ENCODE results near the gene SUSD3. TPM values are rescaled to one million over a fixed set of nuclear protein-coding genes. Genes with fewer than 3 reads are reported as not detected.

SUSD3 gene
- total and polyA plus RNA-seq, 10 of the 15 experiments (the other 5 are each of a cell fraction or from before 2014, with no cell fraction given): 2.5 to 92.0 (median 31.1) TPM

GRCh38 chr9:93017621-93018020 lies 40.9 kb upstream of the SUSD3 start:
- no peak overlapping the region for H3K9ac ChIP-seq (ENCODE audit: control insufficient read depth, insufficient read depth, low read length)
- WGBS (ENCODE audit: insufficient coverage, insufficient replicate concordance, low lambda C conversion rate, missing lambda C conversion rate): 98% methylated on average over 9 of the region's 9 CpGs
- DNase-seq (ENCODE audit: low read depth, low spot score): no peak
- TF ChIP-seq MTA3 (IDR thresholded peaks at IDR 0.05; ENCODE audit: borderline replicate concordance, low read length) (no peak), FOS (IDR thresholded peaks at IDR 0.05; ENCODE audit: borderline replicate concordance, extremely low read depth, insufficient read length) (no peak), SREBF2 (IDR thresholded peaks at IDR 0.05; ENCODE audit: low read length) (no peak)
- TF ChIP-seq, protein P1, sequence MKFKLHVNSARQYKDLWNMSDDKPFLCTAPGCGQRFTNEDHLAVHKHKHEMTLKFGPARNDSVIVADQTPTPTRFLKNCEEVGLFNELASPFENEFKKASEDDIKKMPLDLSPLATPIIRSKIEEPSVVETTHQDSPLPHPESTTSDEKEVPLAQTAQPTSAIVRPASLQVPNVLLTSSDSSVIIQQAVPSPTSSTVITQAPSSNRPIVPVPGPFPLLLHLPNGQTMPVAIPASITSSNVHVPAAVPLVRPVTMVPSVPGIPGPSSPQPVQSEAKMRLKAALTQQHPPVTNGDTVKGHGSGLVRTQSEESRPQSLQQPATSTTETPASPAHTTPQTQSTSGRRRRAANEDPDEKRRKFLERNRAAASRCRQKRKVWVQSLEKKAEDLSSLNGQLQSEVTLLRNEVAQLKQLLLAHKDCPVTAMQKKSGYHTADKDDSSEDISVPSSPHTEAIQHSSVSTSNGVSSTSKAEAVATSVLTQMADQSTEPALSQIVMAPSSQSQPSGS (IDR thresholded peaks at IDR 0.05; ENCODE audit: low read length): no peak
- no peak overlapping the region for H3K4me2 ChIP-seq (ENCODE audit: control insufficient read depth, insufficient read depth)
- peaks cover 10 to 28% of the 10 kb centered on the region in 2 experiments; a peak in 3 of 4 replicates for H3K36me3 ChIP-seq (ENCODE audit: control insufficient read depth in 2 of 2, insufficient read depth in 2 of 2, low read length in 1 of 2)
- H3K4me1 ChIP-seq (ENCODE audit: control insufficient read depth, insufficient read depth, low read length): no peaks in the 10 kb centered on the region
- H4K20me1 ChIP-seq (ENCODE audit: control insufficient read depth, insufficient read depth): no peaks in the 10 kb centered on the region
- FAIRE-seq: no peak
- RAD21 ChIA-PET (ENCODE audit: unreplicated experiment): no interaction called here
- POLR2A ChIA-PET: no interaction called here
- no peaks in the 10 kb centered on the region for H3K27me3 ChIP-seq (replicated peaks in 1 of 2; ENCODE audit: control insufficient read depth in 2 of 2, insufficient read depth in 2 of 2, low read length in 1 of 2)
- intact Hi-C loops (cut with micrococcal nuclease; ENCODE audit: unreplicated experiment) (no loop called here), in situ Hi-C loops (cut with MboI) (no loop called here)
- no peak overlapping the region for H3K4me3 ChIP-seq
- CTCF ChIA-PET: interaction anchor here (1.3 kb wide), 1 partner anchor 14 kb away, joined by 6 read pairs; no protein-coding TSS in a partner anchor
- H2AFZ ChIP-seq (ENCODE audit: control insufficient read depth, low read depth, low read length): no peak overlapping the region
- no TSS peak for BruUV-seq (replicated peaks)
- SMC1A ChIA-PET (ENCODE audit: uncharacterized antibody, unreplicated experiment): interaction anchor here (1.2 kb wide), 1 partner anchor 14 kb away, joined by 3 read pairs; no protein-coding TSS in a partner anchor
- ATAC-seq: no peak
- no peak overlapping the region for H3K27ac ChIP-seq (ENCODE audit: control insufficient read depth, insufficient read depth)
- H3K79me2 ChIP-seq (ENCODE audit: control insufficient read depth, insufficient read depth, low read length): no peaks in the 10 kb centered on the region
- no peaks in the 10 kb centered on the region for H3K9me3 ChIP-seq (replicated peaks; ENCODE audit: control insufficient read depth, insufficient read depth, low read length)

- Histone ChIP-seq H3K9ac (ENCODE audit: control insufficient read depth, insufficient read depth, low read length) (no peak overlapping the region), H3K4me3 (no peak overlapping the region), H3K27me3 (replicated peaks in 1 of 2; ENCODE audit: control insufficient read depth in 2 of 2, insufficient read depth in 2 of 2, low read length in 1 of 2) (no peaks in the 10 kb centered on the region), H3K4me1 (ENCODE audit: control insufficient read depth, insufficient read depth, low read length) (no peaks in the 10 kb centered on the region), H4K20me1 (ENCODE audit: control insufficient read depth, insufficient read depth) (no peaks in the 10 kb centered on the region), H3K27ac (ENCODE audit: control insufficient read depth, insufficient read depth) (no peak overlapping the region), H3K9me3 (replicated peaks; ENCODE audit: control insufficient read depth, insufficient read depth, low read length) (no peaks in the 10 kb centered on the region), H3K4me2 (ENCODE audit: control insufficient read depth, insufficient read depth) (no peak overlapping the region), H3K79me2 (ENCODE audit: control insufficient read depth, insufficient read depth, low read length) (no peaks in the 10 kb centered on the region), H2AFZ (ENCODE audit: control insufficient read depth, low read depth, low read length) (no peak overlapping the region), H3K36me3 (ENCODE audit: control insufficient read depth in 2 of 2, insufficient read depth in 2 of 2, low read length in 1 of 2) (peaks cover 6 to 25% of the 10 kb centered on the region in 2 experiments; a peak in 3 of 4 replicates)
- intact Hi-C loops (cut with micrococcal nuclease; ENCODE audit: unreplicated experiment): no loop called here
- CTCF ChIA-PET: interaction anchor here (0.7 kb wide), 1 partner anchor 45 kb away, joined by 3 read pairs; no protein-coding TSS in a partner anchor
- in situ Hi-C loops (cut with MboI): no loop called here
- SMC1A ChIA-PET (ENCODE audit: uncharacterized antibody, unreplicated experiment): no interaction called here
- RAD21 ChIA-PET (ENCODE audit: unreplicated experiment): no interaction called here
- no peak for ATAC-seq
- POLR2A ChIA-PET: no interaction called here
- WGBS (ENCODE audit: insufficient coverage, insufficient replicate concordance, low lambda C conversion rate, missing lambda C conversion rate): 97% methylated on average over 11 of the region's 11 CpGs
- FAIRE-seq: no peak
- no TSS peak for BruUV-seq (replicated peaks)
- DNase-seq (ENCODE audit: low read depth, low spot score): no peak
- TF ChIP-seq ZNF207 (IDR thresholded peaks at IDR 0.05; ENCODE audit: borderline replicate concordance) (no peak), JUNB (IDR thresholded peaks at IDR 0.05) (no peak), BACH1 (IDR thresholded peaks at IDR 0.05; ENCODE audit: borderline replicate concordance) (no peak), POU2F2 (IDR thresholded peaks at IDR 0.05; ENCODE audit: borderline replicate concordance, low read depth, low read length) (no peak), ZSCAN29 (IDR thresholded peaks at IDR 0.05) (no peak), CBX3 (IDR thresholded peaks at IDR 0.05; ENCODE audit: borderline replicate concordance, low read depth) (no peak), LARP7 (IDR thresholded peaks at IDR 0.05) (no peak)
- TF ChIP-seq, protein P1 (IDR thresholded peaks at IDR 0.05; ENCODE audit: low read length): no peak
- TF ChIP-seq, protein P2, sequence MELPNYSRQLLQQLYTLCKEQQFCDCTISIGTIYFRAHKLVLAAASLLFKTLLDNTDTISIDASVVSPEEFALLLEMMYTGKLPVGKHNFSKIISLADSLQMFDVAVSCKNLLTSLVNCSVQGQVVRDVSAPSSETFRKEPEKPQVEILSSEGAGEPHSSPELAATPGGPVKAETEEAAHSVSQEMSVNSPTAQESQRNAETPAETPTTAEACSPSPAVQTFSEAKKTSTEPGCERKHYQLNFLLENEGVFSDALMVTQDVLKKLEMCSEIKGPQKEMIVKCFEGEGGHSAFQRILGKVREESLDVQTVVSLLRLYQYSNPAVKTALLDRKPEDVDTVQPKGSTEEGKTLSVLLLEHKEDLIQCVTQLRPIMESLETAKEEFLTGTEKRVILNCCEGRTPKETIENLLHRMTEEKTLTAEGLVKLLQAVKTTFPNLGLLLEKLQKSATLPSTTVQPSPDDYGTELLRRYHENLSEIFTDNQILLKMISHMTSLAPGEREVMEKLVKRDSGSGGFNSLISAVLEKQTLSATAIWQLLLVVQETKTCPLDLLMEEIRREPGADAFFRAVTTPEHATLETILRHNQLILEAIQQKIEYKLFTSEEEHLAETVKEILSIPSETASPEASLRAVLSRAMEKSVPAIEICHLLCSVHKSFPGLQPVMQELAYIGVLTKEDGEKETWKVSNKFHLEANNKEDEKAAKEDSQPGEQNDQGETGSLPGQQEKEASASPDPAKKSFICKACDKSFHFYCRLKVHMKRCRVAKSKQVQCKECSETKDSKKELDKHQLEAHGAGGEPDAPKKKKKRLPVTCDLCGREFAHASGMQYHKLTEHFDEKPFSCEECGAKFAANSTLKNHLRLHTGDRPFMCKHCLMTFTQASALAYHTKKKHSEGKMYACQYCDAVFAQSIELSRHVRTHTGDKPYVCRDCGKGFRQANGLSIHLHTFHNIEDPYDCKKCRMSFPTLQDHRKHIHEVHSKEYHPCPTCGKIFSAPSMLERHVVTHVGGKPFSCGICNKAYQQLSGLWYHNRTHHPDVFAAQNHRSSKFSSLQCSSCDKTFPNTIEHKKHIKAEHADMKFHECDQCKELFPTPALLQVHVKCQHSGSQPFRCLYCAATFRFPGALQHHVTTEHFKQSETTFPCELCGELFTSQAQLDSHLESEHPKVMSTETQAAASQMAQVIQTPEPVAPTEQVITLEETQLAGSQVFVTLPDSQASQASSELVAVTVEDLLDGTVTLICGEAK (IDR thresholded peaks at IDR 0.05; ENCODE audit: borderline replicate concordance): no peak
These were observed 38.4 kb upstream of the SUSD3 start for GRCh38 chr9:93020151-93020550.
